IMR-90 (cell line): ENCODE measurements around the gene INKA1.
"Not testable (repeated sequence)": the region's sequence is repeated elsewhere in the genome, so short reads cannot be mapped to it uniquely, and the experiment has no call there.

Source experiments
- BHLHE40 ChIP-seq: fragments of 150-350 bp; IDR thresholded peaks from 2 replicates; pipeline ENCODE4 v1.6.1; 2016; ENCODE audit warnings: mild to moderate bottlenecking, low read depth, low read length
- CEBPB ChIP-seq: IDR thresholded peaks from 2 replicates; pipeline ENCODE4 v1.6.1; 2012; ENCODE audit warnings: low read depth, low read length, improper control_type of control experiment
- FOS ChIP-seq: fragments of 150-350 bp; IDR thresholded peaks from 2 replicates; pipeline ENCODE4 v1.6.1; 2016; ENCODE audit warnings: low read depth, low read length
- MAFK ChIP-seq: IDR thresholded peaks from 2 replicates; pipeline ENCODE4 v1.6.1; 2012; ENCODE audit warnings: low read depth, low read length, improper control_type of control experiment
- MAZ ChIP-seq: IDR thresholded peaks from 2 replicates; pipeline ENCODE4 v1.6.1; 2012; ENCODE audit warnings: low read depth, mild to moderate bottlenecking, low read length, improper control_type of control experiment, moderate library complexity, borderline replicate concordance
- POLR2A ChIP-seq: IDR thresholded peaks from 2 replicates; pipeline ENCODE4 v1.6.1; 2012; ENCODE audit warnings: mild to moderate bottlenecking, low read depth, low read length
- RAD21 ChIP-seq: IDR thresholded peaks from 2 replicates; pipeline ENCODE4 v1.6.1; 2012; ENCODE audit warnings: low read length, improper control_type of control experiment
- RCOR1 ChIP-seq: IDR thresholded peaks from 2 replicates; pipeline ENCODE4 v1.6.1; 2012; ENCODE audit warnings: mild to moderate bottlenecking, low read length, improper control_type of control experiment; ENCODE audit not compliant: insufficient replicate concordance
- RFX5 ChIP-seq: IDR thresholded peaks from 2 replicates; pipeline ENCODE4 v1.8.0; 2012; ENCODE audit warnings: low read depth, mild to moderate bottlenecking, low read length, moderate library complexity
- SMC3 ChIP-seq: fragments of 150-350 bp; IDR thresholded peaks from 2 replicates; pipeline ENCODE4 v1.6.1; 2016; ENCODE audit warnings: low read depth, mild to moderate bottlenecking, antibody characterized with exemption, low read length, moderate library complexity
- TF ChIP-seq, protein P1 (sequence below): conservative IDR thresholded peaks from 2 replicates; pipeline ENCODE4 v1.5.1; 2012; ENCODE audit warnings: mild to moderate bottlenecking, low read depth, low read length, improper control_type of control experiment
- TF ChIP-seq, protein P2 (sequence below): fragments of 150-350 bp; IDR thresholded peaks from 2 replicates; pipeline ENCODE4 v1.6.1; 2017; ENCODE audit warnings: mild to moderate bottlenecking, antibody characterized with exemption, low read length, low read depth
- TF ChIP-seq, protein P3 (sequence below): fragments of 150-350 bp; IDR thresholded peaks from 2 replicates; pipeline ENCODE4 v1.6.1; 2016; ENCODE audit warnings: low read depth, mild to moderate bottlenecking, low read length, moderate library complexity, borderline replicate concordance

DNA sequence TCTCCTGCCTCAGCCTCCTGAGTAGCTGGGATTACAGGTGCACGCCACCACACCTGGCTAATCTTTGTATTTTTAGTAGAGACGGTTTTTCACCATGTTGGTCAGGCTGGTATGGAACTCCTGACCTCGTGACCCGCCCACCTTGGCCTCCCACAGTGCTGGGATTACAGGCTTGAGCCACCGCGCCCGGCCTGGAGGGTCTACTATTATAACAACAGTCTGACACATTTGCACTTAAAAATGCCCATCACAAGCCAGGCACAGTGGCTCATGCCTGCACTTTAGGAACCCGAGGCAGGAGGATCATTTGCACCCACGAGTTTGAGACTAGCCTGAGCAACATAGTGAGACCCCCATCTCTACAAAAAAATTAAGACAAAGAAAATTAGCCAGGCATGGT, 20.8 kb upstream of the INKA1 start:
- TF ChIP-seq MAFK, MAZ, CEBPB, FOS, POLR2A, SMC3, RFX5, RCOR1, RAD21, BHLHE40: not testable (repeated sequence)
- TF ChIP-seq, protein P1, sequence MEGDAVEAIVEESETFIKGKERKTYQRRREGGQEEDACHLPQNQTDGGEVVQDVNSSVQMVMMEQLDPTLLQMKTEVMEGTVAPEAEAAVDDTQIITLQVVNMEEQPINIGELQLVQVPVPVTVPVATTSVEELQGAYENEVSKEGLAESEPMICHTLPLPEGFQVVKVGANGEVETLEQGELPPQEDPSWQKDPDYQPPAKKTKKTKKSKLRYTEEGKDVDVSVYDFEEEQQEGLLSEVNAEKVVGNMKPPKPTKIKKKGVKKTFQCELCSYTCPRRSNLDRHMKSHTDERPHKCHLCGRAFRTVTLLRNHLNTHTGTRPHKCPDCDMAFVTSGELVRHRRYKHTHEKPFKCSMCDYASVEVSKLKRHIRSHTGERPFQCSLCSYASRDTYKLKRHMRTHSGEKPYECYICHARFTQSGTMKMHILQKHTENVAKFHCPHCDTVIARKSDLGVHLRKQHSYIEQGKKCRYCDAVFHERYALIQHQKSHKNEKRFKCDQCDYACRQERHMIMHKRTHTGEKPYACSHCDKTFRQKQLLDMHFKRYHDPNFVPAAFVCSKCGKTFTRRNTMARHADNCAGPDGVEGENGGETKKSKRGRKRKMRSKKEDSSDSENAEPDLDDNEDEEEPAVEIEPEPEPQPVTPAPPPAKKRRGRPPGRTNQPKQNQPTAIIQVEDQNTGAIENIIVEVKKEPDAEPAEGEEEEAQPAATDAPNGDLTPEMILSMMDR = not testable (repeated sequence)
- TF ChIP-seq, protein P2, sequence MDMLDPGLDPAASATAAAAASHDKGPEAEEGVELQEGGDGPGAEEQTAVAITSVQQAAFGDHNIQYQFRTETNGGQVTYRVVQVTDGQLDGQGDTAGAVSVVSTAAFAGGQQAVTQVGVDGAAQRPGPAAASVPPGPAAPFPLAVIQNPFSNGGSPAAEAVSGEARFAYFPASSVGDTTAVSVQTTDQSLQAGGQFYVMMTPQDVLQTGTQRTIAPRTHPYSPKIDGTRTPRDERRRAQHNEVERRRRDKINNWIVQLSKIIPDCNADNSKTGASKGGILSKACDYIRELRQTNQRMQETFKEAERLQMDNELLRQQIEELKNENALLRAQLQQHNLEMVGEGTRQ = not testable (repeated sequence)
- TF ChIP-seq, protein P3, sequence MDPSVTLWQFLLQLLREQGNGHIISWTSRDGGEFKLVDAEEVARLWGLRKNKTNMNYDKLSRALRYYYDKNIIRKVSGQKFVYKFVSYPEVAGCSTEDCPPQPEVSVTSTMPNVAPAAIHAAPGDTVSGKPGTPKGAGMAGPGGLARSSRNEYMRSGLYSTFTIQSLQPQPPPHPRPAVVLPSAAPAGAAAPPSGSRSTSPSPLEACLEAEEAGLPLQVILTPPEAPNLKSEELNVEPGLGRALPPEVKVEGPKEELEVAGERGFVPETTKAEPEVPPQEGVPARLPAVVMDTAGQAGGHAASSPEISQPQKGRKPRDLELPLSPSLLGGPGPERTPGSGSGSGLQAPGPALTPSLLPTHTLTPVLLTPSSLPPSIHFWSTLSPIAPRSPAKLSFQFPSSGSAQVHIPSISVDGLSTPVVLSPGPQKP = not testable (repeated sequence)
